Activated naive CD4-positive, alpha-beta T cell treated with anti-CD3 and anti-CD28 coated beads, Interleukin-2, amount 50 U/mL, for 24 hours (primary cell): ENCODE results near the gene PCDHA4.
"Not testable (repeated sequence)": the region's sequence is repeated elsewhere in the genome, so short reads cannot be mapped to it uniquely, and the experiment has no call there.

Source experiments
- H3K27ac Mint-ChIP-seq: one replicate; pipeline ENCODE4 v1.8.0; 2021; ENCODE audit warnings: mild to moderate bottlenecking, mixed read lengths
- H3K27me3 Mint-ChIP-seq: one replicate; pipeline ENCODE4 v1.8.0; 2021; ENCODE audit warnings: mixed read lengths
- H3K36me3 Mint-ChIP-seq: one replicate; pipeline ENCODE4 v1.8.0; 2021; ENCODE audit warnings: mixed read lengths
- H3K4me1 Mint-ChIP-seq: one replicate; pipeline ENCODE4 v1.8.0; 2021; ENCODE audit warnings: mixed read lengths
- H3K4me3 Mint-ChIP-seq: one replicate; pipeline ENCODE4 v1.8.0; 2021; ENCODE audit warnings: mild to moderate bottlenecking, mixed read lengths
- H3K9me3 Mint-ChIP-seq: one replicate; pipeline ENCODE4 v1.8.0; 2021; ENCODE audit warnings: mixed read lengths

The PCDHA4 gene

DNA sequence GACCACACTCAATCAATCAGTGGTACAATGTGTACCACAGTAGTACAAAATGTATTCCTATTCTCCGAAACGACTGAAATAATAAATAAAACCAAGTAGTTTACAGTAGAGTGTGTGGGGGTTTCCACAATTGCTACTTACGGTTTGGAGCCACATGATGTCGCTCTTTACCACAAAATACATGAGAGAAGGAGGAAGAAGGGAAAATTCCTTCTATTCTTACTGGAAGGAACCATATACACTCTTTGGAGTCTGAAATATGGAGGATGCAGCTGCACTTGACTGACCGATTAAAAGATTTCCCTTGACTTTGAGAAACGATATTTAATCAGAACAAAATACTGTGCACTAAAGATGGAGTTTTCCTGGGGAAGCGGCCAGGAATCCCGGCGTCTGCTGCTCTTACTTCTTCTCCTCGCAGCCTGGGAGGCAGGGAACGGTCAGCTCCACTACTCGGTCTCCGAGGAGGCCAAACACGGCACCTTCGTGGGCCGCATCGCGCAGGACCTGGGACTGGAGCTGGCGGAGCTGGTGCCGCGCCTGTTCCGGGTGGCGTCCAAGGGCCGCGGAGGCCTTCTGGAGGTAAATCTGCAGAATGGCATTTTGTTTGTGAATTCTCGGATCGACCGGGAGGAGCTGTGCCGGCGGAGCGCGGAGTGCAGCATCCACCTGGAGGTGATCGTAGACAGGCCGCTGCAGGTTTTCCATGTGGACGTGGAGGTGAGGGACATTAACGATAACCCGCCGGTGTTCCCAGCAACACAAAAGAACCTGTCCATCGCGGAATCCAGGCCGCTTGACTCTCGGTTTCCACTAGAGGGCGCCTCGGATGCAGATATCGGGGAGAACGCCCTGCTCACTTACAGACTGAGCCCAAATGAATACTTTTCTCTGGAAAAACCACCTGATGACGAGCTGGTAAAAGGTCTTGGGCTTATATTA lies at the start of gene PCDHA4:
TSS of gene PCDHA4 (plus strand) at position 235 of the 942 bp plus-strand sequence.
- H3K9me3 Mint-ChIP-seq, result peaks cover 20% of the 10 kb centered on the region
- H3K4me3 Mint-ChIP-seq, result no peak within 1 kb of the TSS
- no peaks in the 10 kb centered on the region for H3K4me1 Mint-ChIP-seq
- peaks cover 27% of the 10 kb centered on the region for H3K27me3 Mint-ChIP-seq
- H3K27ac Mint-ChIP-seq, result no peak within 1 kb of the TSS
- H3K36me3 Mint-ChIP-seq, result peaks cover 12% of the 10 kb centered on the region

DNA sequence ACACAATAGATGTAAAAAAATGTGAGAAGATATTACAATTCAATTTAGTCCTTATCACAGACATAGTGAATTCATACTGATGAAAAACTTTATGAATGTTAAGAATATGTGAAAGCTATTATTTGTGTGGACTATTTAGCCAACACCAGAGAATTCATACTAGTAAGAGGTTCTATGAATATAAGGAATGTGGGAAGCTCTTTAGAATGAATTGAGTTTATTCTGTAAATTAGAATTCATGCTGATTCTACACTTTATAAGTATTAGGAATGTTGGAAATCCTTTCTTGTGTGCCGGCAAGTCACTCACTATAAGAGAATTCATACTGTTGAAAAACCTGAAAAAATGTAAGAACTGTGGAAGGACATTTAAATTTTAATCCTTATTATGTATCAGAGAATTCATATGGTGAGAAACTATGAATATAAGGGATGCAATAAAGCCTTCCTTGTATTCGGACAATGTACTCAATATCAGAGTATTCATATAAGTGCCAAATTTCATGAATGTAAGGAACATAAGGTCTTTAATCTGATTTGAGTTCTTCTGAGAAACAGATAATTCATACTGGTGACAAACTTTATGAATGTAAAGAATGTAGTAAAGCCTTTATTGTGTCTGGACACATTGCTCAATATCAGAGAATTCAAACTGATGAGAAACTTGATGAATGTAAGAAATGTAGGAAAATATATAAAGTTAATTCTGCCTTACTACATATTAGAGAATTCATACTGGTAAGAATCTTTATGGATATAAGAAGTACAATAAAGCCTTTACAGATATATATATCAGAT lies 42.5 kb upstream of the PCDHA4 start:
- peaks cover 2% of the 10 kb centered on the region for H3K27me3 Mint-ChIP-seq
- H3K4me1 Mint-ChIP-seq, result no peaks in the 10 kb centered on the region
- H3K27ac Mint-ChIP-seq, result no peak overlapping the region
- H3K9me3 Mint-ChIP-seq, result peaks cover 15% of the 10 kb centered on the region
- H3K36me3 Mint-ChIP-seq, result peaks cover 35% of the 10 kb centered on the region
- no peak overlapping the region for H3K4me3 Mint-ChIP-seq

DNA sequence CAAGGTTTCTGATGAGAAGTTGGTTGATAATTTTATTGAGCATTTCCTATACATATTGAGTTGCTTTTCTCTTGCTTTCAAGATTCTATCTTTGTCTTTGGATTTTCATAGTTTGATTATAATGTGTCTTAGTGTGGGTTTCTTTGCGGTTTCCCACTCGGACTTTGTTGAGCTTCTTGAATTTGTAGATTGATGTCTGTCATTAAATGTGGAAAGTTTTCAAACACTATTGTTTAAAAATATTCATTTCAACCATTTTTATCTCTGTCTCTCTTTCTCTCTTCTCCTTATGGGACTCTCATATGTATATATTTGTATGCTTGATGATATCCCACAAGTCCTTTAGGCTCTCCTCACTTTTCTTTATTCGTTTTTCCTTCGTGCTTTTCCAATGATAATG lies 39.4 kb upstream of the PCDHA4 start:
- H3K27me3 Mint-ChIP-seq, result no peaks in the 10 kb centered on the region
- peaks cover 25% of the 10 kb centered on the region for H3K9me3 Mint-ChIP-seq
- H3K36me3 Mint-ChIP-seq, result peaks cover 30% of the 10 kb centered on the region
- no peak overlapping the region for H3K27ac Mint-ChIP-seq
- H3K4me1 Mint-ChIP-seq, result no peaks in the 10 kb centered on the region
- H3K4me3 Mint-ChIP-seq, result no peak overlapping the region

- peaks cover 14% of the 10 kb centered on the region for H3K27me3 Mint-ChIP-seq
- no peaks in the 10 kb centered on the region for H3K4me1 Mint-ChIP-seq
- H3K36me3 Mint-ChIP-seq, result peaks cover 24% of the 10 kb centered on the region
- H3K27ac Mint-ChIP-seq, result no peak overlapping the region
- no peak overlapping the region for H3K4me3 Mint-ChIP-seq
- H3K9me3 Mint-ChIP-seq, result peaks cover 38% of the 10 kb centered on the region
Observed at GRCh38 chr5:140780512-140780911, 26.4 kb upstream of the PCDHA4 start.

DNA sequence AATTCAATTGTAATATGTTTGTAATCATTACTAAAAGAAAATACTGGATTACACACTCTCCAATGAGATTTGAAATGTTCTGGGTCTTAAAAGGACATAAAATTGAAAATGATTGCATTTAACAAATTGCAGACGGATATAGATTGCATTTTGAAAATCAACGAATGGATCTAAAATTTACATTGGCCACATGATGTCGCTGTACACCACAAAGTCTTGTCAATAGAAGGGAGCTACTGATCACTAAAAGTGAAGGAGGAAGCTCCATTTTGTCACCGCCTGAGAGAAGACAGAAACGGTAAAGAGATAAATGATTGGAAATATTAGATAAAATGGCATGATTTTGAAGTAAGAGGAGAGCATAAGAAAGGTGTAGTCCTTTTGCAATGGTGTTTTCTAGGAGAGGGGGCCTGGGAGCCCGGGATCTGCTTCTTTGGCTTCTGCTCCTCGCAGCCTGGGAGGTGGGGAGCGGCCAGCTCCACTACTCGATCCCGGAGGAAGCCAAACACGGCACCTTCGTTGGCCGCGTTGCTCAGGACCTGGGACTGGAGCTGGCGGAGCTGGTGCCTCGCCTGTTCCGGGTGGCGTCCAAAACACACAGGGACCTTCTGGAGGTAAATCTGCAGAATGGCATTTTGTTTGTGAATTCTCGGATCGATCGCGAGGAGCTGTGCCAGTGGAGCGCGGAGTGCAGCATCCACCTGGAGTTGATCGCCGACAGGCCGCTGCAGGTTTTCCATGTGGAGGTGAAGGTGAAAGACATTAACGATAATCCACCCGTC lies 20.8 kb upstream of the PCDHA4 start, which contains the start of gene PCDHA1:
TSS of gene PCDHA1 (plus strand) at position 236 of the 782 bp plus-strand sequence.
- Mint-ChIP-seq H3K27me3 (peaks cover 21% of the 10 kb centered on the region), H3K9me3 (peaks cover 18% of the 10 kb centered on the region), H3K27ac (no peak within 1 kb of the TSS), H3K4me1 (no peaks in the 10 kb centered on the region), H3K4me3 (no peak within 1 kb of the TSS), H3K36me3 (peaks cover 22% of the 10 kb centered on the region)

GRCh38 chr5:140787422-140787821 lies 19.4 kb upstream of the PCDHA4 start:
- Mint-ChIP-seq H3K27me3 (peaks cover 30% of the 10 kb centered on the region), H3K9me3 (peaks cover 21% of the 10 kb centered on the region), H3K36me3 (peaks cover 22% of the 10 kb centered on the region)
- not testable (repeated sequence) for H3K27ac Mint-ChIP-seq, H3K4me3 Mint-ChIP-seq, H3K4me1 Mint-ChIP-seq

DNA sequence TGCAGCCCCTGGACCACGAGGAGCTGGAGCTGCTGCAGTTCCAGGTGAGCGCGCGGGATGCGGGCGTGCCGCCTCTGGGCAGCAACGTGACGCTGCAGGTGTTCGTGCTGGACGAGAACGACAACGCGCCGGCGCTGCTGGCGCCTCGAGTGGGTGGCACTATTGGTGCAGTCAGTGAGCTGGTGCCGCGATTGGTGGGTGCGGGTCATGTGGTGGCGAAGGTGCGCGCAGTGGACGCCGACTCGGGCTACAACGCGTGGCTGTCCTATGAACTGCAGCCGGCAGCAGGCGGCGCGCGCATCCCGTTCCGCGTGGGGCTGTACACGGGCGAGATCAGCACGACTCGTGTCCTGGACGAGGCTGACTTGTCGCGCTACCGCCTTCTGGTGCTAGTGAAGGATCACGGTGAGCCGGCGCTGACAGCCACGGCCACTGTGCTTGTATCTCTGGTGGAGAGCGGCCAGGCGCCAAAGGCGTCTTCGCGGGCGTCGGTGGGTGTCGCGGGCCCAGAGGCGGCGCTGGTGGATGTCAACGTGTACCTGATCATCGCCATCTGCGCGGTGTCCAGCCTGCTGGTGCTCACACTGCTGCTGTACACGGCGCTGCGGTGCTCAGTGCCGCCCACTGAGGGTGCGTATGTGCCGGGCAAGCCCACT lies 18.9 kb upstream of the PCDHA4 start:
- not testable (repeated sequence) for H3K4me1 Mint-ChIP-seq, H3K4me3 Mint-ChIP-seq, H3K27ac Mint-ChIP-seq
- peaks cover 18% of the 10 kb centered on the region for H3K36me3 Mint-ChIP-seq
- peaks cover 21% of the 10 kb centered on the region for H3K9me3 Mint-ChIP-seq
- peaks cover 34% of the 10 kb centered on the region for H3K27me3 Mint-ChIP-seq

GRCh38 chr5:140791089-140791488 lies 15.8 kb upstream of the PCDHA4 start:
- H3K27ac Mint-ChIP-seq, result no peak overlapping the region
- H3K36me3 Mint-ChIP-seq, result peaks cover 14% of the 10 kb centered on the region
- peaks cover 36% of the 10 kb centered on the region for H3K27me3 Mint-ChIP-seq
- H3K4me3 Mint-ChIP-seq, result no peak overlapping the region
- no peaks in the 10 kb centered on the region for H3K4me1 Mint-ChIP-seq
- peaks cover 28% of the 10 kb centered on the region for H3K9me3 Mint-ChIP-seq

DNA sequence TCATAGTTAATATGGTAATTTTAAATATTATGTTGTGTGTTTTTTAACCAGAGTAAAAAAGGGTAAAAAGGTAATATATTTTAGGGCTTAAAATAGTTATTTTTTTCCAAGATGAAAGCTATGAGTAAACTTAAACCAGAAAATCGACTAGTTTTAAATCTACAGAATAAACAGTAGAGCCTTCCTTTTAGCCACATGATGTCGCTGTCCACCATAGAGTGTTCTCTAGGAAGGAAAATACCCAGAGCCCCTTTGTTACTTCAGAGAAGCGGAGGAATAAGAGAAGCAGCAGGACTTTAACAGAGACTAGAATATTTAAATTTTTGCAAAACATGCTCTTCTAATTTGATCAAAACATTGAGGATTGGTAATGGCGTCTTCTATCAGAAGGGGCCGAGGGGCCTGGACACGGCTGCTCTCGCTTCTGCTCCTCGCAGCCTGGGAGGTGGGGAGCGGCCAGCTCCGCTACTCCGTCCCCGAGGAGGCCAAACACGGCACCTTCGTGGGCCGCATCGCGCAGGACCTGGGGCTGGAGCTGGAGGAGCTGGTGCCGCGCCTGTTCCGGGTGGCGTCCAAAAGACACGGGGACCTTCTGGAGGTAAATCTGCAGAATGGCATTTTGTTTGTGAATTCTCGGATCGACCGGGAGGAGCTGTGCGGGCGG lies 12.1 kb upstream of the PCDHA4 start, which contains the start of gene PCDHA2:
TSS of gene PCDHA2 (plus strand) at position 258 of the 664 bp plus-strand sequence.
- peaks cover 11% of the 10 kb centered on the region for H3K36me3 Mint-ChIP-seq
- H3K27ac Mint-ChIP-seq, result no peak within 1 kb of the TSS
- H3K4me1 Mint-ChIP-seq, result no peaks in the 10 kb centered on the region
- peaks cover 33% of the 10 kb centered on the region for H3K27me3 Mint-ChIP-seq
- H3K4me3 Mint-ChIP-seq, result no peak within 1 kb of the TSS
- H3K9me3 Mint-ChIP-seq, result peaks cover 26% of the 10 kb centered on the region

DNA sequence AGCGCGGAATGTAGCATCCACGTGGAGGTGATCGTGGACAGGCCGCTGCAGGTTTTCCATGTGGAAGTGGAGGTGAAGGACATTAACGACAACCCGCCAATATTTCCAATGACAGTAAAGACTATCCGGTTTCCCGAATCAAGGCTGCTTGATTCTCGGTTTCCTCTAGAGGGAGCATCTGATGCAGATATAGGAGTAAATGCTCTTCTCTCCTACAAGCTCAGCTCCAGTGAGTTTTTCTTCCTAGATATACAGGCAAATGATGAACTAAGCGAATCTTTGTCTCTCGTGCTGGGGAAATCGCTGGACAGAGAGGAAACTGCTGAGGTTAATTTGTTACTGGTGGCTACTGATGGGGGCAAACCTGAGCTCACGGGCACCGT lies 11.6 kb upstream of the PCDHA4 start:
- Mint-ChIP-seq H3K4me3 (no peak overlapping the region), H3K36me3 (peaks cover 10% of the 10 kb centered on the region), H3K27me3 (peaks cover 34% of the 10 kb centered on the region), H3K9me3 (peaks cover 30% of the 10 kb centered on the region), H3K27ac (no peak overlapping the region), H3K4me1 (no peaks in the 10 kb centered on the region)

DNA sequence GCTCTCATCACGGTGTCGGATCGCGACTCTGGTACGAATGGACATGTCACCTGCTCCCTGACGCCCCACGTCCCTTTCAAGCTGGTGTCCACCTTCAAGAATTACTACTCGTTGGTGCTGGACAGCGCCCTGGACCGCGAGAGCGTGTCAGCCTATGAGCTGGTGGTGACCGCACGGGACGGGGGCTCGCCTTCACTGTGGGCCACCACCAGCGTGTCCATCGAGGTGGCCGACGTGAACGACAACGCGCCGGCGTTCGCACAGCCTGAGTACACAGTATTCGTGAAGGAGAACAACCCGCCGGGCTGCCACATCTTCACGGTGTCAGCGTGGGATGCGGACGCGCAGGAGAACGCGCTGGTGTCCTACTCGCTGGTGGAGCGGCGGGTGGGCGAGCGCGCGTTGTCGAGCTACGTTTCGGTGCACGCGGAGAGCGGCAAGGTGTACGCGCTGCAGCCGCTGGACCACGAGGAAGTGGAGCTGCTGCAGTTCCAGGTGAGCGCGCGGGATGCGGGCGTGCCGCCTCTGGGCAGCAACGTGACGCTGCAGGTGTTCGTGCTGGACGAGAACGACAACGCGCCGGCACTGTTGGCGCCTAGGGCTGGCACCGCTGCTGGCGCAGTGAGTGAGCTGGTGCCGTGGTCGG lies 10.7 kb upstream of the PCDHA4 start:
- H3K4me1 Mint-ChIP-seq, H3K27ac Mint-ChIP-seq, H3K4me3 Mint-ChIP-seq: not testable (repeated sequence)
- Mint-ChIP-seq H3K27me3 (peaks cover 32% of the 10 kb centered on the region), H3K9me3 (peaks cover 27% of the 10 kb centered on the region), H3K36me3 (peaks cover 10% of the 10 kb centered on the region)

DNA sequence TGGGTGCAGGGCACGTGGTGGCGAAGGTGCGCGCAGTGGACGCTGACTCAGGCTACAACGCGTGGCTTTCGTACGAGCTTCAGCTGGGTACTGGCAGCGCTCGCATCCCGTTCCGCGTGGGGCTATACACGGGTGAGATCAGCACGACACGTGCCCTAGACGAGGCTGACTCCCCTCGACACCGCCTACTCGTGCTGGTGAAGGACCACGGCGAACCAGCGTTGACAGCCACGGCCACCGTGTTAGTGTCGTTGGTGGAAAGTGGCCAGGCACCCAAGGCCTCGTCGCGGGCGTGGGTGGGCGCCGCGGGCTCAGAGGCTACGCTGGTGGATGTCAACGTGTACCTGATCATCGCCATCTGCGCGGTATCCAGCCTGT lies 10.2 kb upstream of the PCDHA4 start:
- H3K36me3 Mint-ChIP-seq, result peaks cover 10% of the 10 kb centered on the region

GRCh38 chr5:140800816-140801493 lies 5.9 kb upstream of the PCDHA4 start, which contains the start of gene PCDHA3:
Gene PCDHA3 (plus strand): TSS chr5:140801057.
- peaks cover 26% of the 10 kb centered on the region for H3K9me3 Mint-ChIP-seq
- peaks cover 15% of the 10 kb centered on the region for H3K36me3 Mint-ChIP-seq
- H3K4me3 Mint-ChIP-seq, result no peak within 1 kb of the TSS
- peaks cover 27% of the 10 kb centered on the region for H3K27me3 Mint-ChIP-seq
- H3K4me1 Mint-ChIP-seq, result no peaks in the 10 kb centered on the region
- no peak within 1 kb of the TSS for H3K27ac Mint-ChIP-seq

More for the DNA sequence above, 10.2 kb upstream of the PCDHA4 start:
- Mint-ChIP-seq H3K9me3 (peaks cover 24% of the 10 kb centered on the region), H3K4me1 (no peaks in the 10 kb centered on the region), H3K27ac (no peak overlapping the region), H3K4me3 (no peak overlapping the region), H3K27me3 (peaks cover 30% of the 10 kb centered on the region)

DNA sequence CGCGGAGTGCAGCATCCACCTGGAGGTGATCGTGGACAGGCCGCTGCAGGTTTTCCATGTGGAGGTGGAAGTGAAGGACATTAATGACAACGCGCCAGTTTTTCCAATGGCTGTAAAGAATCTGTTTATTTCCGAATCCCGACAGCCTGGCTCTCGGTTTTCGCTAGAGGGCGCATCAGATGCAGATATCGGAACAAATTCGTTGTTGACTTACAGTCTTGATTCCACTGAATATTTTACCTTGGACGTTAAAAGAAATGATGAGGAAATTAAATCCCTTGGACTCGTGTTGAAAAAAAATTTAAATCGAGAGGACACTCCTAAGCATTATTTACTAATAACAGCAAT lies 5.4 kb upstream of the PCDHA4 start:
- H3K27me3 Mint-ChIP-seq, result peaks cover 30% of the 10 kb centered on the region
- H3K27ac Mint-ChIP-seq, result no peak overlapping the region
- peaks cover 26% of the 10 kb centered on the region for H3K9me3 Mint-ChIP-seq
- H3K4me1 Mint-ChIP-seq, result no peaks in the 10 kb centered on the region
- H3K36me3 Mint-ChIP-seq, result peaks cover 15% of the 10 kb centered on the region
- H3K4me3 Mint-ChIP-seq, result no peak overlapping the region
